SKM-1 (cell line): ENCODE results near the gene OSMR.

ENCODE experiments used
- DNase-seq: peaks from one replicate; lab custom pipeline; 2025; ENCODE audit not compliant: unreplicated experiment; lab: John Stamatoyannopoulos, UW

The OSMR gene

DNA sequence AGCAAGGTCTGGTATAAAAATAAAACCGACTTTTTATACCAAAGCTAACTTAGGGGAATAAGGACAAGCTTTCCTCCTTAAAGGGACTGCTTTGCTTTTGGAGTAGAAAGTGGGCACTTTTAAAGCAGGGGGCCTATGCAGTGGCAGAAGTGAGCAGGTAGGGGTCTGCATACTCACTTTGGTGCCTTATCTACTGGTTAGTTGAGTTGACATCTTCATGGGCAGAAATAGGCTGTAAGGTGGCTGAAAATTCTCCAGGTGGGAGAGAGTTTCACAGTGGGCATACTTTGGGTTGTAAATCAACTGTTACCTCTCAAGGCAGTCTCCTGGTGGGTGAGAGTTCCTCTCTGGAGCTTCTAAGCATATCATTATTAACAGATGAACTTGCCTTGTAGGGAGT lies 24.8 kb downstream of the OSMR start:
- DNase-seq, result no peak

GRCh38 chr5:38871058-38871605 lies 25.3 kb downstream of the OSMR start:
- no peak for DNase-seq

DNA sequence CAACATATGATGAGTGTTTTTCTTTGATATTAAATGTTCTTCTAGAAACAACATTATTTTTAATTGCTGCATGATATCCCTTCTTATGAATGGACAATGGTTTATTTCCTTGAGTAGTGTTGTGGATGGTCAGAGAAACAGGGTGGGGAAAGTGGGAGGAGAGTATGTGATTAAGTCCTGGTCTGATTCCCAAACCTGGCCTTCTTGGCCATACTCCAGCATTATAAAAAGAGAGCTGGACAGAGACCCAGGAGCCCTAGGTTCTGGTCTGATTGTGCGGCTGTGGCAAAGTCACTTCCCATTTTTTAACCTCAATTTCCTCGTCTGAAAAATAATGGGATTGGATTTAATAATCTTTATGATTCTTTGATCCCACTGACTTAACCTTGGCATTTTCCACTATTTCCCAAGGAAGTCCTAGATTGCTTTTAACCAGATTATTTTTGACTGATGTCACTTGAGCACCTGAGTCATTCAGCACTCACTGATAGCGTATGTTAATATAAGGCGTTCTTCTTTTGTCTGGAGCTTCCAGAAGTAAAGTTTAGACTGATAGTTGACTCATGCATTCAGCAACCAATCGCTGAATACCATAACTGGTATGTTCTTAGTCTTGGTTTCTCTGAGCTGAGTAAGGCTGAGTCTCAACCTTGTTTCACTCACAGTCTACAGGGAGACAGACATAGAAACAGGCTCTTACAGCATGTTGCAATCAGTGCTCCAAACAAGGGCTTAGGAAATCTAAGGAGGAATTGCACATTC lies 26.2 kb downstream of the OSMR start:
- DNase-seq, result no peak

GRCh38 chr5:38872826-38873225 lies 27.0 kb downstream of the OSMR start:
- no peak for DNase-seq

- DNase-seq, result no peak
These were observed 29.2 kb downstream of the OSMR start for GRCh38 chr5:38874948-38875456.

- no peak for DNase-seq
These were observed 32.7 kb downstream of the OSMR start for GRCh38 chr5:38878391-38879077.

DNA sequence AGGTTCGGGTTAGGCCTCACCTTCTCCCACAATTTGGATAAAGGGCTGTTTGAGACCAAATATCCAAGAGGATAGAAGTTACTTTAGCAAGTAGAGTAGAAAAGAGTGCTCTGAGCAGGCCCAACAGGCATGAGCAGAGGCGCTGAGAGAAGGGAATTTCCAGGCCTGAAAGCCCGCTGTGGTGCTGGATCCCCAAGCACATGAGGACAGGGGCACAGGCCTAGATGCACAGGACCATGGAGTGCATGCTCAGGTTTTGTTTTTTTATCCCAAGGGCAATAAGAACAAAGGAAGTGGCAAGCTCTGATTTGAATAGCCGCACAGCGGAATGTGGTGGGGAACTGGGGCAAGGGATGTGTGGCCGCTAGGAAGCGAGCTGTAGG lies 33.3 kb downstream of the OSMR start:
- DNase-seq, result no peak

GRCh38 chr5:38883842-38884241 lies 38.0 kb downstream of the OSMR start:
- DNase-seq, result no peak

DNA sequence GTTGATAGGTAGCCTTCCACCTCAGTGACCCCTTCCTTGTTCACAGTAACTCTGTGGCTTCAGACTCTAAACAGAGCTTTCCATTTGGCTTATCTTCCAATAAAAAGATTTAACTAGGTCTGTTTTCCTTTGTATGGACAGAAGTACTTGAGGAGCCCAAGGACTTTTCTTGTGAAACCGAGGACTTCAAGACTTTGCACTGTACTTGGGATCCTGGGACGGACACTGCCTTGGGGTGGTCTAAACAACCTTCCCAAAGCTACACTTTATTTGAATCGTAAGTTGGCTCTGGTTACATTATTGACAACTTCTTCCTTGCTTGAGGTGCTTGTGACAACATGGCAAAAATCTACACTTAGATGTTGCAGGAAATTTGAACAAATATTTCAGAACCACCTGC lies 39.4 kb downstream of the OSMR start:
- no peak for DNase-seq

DNA sequence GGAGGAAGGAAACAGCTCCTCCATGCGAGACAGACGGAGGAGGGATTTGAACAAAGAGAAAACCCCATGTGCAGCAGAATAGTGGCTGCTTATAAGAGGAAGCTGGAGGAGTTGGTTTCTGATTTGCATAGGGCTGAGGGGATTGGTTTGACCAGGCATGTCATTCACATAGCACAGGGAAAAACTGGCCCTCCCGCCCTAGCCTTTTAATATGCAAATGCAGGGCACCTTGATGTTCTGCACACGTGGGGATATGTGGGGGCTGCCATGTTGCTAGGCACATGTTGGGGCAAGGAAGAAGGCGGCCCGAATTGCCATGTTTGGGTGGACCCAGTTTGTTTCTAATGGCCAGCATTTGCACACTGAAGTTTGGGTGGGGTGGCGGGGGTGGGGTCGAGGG lies 42.2 kb downstream of the OSMR start:
- no peak for DNase-seq

DNA sequence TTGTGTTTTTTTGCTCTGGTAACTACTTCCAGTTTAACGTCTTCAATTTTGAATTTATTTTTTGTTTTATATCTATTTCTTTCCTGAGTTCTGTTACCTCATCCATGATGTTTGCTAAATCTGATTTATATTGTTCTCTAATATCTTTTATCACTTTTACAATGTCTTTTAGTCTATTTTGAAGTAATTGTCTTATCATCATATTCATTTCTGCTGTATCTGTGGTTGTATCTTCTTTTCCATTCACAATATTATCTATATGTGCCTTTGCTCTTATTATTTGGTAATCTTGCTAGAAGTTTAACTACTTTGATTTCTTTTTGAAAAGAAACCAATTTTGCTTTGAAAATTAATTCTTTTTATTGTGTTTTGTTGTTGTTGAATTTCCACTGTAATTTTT lies 43.6 kb downstream of the OSMR start:
- DNase-seq, result no peak

GRCh38 chr5:38891563-38891962 lies 45.8 kb downstream of the OSMR start:
- no peak for DNase-seq

DNA sequence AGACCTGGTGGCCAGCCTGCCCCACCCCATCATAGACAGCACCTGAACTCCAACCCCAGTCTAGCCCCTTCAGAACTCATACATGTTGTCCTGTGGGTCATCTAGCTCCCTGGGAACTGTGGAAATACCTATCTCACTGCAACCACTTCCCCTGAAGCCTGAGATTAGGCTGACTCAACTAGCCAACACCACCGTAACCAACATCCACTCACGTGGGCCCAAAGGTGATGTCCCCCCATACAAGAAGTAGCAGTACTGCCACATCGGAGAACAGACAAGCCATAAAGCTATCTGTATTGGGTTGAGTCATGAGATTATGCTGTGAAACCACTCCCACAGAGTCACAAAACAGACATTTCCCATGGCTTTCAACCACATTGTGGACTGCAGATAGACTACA lies 46.6 kb downstream of the OSMR start:
- no peak for DNase-seq

DNA sequence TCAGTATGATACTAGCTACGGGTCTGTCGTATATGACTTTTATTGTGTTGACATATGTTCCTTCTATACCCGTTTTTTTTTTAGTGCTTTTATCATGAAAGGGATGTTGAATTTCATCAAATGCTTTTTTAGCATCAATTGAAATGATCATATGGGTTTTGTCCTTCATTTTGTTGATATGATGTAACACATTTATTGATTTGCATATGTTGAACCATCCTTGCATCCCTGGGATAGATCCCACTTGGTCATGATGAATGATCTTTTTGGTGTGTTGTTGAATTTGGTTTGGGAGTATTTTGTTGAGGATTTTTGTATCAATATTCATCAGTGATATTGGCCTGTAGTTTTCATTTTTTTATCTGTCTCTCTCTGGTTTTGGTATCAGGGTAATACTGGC lies 50.9 kb downstream of the OSMR start:
- no peak for DNase-seq

DNA sequence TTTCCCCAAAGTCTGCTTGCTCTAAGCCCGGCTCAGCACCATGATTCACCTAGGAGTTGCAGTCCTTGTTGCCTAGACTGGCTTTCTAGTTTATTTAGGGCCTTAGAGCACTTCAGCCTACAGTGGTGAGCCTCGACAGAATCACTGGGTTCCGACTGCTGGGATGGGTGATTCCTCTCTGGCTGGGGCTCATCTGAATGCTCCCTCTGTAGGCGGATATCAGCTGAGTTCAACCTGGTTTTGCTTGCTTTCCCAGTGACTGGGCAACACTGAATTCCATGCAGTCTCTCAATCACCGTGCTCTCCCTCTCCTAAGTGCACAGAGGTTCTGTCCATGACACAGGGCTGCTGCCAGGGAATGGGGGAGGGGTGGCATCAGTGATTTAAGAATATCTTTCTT lies 54.1 kb downstream of the OSMR start:
- no peak for DNase-seq

- DNase-seq, result no peak
These were observed 59.7 kb downstream of the OSMR start for GRCh38 chr5:38905516-38905915.

- no peak for DNase-seq
These were observed 60.7 kb downstream of the OSMR start for GRCh38 chr5:38906503-38906902.

GRCh38 chr5:38911933-38912332 lies 66.1 kb downstream of the OSMR start:
- DNase-seq, result no peak

DNA sequence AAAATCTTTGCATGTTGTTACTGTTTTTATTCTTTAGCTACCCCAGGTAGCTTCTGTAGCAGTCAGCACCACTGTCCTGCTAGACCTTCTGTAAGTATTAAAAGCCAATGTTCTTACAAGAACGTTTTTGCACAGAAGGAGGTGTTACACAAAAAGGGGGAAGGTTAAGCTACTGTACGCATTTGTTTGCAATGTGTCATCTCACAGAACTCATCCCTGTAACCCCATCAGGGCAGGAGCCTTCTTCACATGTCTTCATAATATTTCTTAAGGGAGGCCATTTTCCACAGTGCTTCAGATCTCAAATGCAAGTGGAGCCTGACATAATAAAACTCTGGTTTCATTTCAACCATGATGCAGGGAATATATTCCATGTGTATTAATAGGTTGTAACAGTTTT lies 67.9 kb downstream of the OSMR start:
- DNase-seq, result no peak

DNA sequence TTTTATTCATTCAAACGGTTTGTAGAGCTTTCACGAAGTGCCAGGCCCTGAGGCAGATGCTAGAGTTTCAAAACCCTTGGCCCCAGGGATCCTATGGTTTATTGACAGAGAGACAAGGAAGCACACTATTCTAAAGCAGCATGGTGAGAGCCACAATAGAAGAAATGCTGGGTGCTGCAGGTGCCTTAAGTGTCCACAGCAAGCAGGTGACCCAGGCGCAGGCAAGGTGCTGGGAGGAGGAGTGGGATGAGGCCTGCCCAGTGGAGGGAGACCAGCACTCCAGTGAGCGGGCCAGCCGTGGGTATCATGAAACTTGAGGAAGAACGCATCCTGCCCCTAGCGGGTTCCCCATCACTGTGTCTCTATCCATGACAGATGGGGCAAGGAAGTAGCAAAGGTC lies 71.0 kb downstream of the OSMR start:
- no peak for DNase-seq

GRCh38 chr5:38921174-38921573 lies 75.4 kb downstream of the OSMR start:
- no peak for DNase-seq

DNA sequence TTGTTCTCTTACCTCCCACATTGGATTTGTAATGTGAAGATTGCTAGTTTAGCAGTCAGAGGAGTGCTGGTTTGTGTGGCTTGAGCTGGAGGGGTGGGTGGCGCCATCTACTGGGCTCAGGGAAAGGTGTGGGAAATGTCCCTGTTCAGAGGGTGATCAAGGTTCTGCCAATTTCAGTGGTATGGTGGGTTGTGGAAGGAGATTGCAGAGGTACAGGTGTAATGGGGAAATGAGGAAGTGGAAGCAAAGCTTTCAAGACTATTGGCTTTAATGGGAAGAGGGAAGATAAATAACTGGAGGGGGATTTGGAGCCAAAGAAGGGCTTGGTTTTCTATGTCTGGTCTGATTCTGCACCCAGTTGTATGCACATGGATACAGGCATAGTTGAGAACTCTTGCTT lies 76.4 kb downstream of the OSMR start:
- peak; percentile 51 for DNase-seq
